Measurements from ENCODE around the gene GABPB2.
A peak's percentile ranks its signal among the peaks of the same experiment; 100 is the strongest.

GABPB2 gene

DNA sequence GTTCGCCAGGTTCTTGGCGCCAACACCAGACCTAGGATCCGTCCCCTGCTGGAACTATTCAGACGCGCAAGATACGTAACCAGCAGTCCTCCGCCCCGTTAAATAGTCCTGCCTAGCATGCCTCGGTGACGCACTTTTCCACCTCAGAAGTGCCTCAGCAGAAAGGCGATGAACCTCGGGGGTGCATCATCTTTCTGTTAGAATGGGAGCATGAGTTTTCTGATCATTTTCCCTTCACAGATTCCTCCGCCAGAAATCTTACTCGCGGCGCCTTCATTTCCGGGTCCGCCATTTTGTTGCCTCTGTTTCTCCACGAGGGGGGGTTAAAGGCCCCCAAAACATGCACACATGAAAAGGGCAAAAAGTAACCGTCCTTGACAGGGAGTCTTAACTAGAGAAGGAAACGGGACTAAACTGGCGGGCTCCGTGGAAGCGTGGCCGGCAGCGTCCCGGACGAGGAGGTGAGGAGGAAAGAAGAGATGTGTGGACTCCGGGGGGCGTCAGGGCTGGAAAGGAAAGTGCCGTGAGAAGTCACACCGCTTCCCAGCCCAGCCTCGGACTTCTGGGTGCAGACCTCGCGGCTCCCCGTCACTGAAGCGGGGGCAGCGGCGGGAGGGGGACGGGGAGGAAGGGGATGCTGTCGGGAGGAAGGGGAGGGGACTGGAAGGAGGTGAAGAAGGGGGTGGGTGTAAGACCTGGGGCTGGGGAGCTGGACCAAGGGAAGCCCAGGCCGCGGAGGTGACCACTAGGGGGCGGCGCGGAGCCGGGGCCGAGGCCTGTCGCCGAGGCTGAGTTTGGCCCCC lies at the start of gene GABPB2:
TSS of gene GABPB2 (plus strand) at position 288 of the 803 bp plus-strand sequence. CDS start 17,429 bp downstream, outside the sequence.
- peak; percentile 87 to 89 for DNase-seq

DNA sequence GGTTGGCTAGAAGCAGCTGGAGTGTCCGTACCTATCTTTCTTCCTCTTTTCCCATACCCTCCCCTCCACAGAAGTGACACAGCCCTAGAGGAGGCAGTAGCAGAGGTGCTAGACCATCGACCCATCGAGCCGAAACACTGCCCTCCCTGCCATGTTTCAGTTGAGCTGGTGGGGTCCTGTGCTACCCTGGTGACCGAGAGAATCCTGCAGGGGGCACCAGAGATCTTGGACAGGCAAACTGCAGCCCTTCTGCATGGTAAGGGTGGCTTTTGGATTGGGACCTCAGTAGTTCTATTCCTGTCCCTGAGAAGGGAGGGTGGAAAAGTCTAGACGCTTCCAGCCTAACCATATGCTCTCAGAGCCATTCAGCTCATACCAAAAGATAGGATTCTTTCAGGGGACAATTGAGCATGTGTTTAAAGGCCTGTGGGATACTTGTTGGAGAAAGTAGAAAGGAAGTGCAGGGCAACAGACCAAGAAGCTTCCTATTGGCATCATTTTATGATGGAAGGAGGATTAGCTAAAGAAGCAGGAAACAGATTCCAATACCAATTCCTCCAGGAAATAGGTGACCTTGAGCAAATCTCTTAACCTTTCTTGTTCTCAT lies 45.9 kb upstream of the GABPB2 start:
- peak; percentile 88 to 90 for DNase-seq

DNA sequence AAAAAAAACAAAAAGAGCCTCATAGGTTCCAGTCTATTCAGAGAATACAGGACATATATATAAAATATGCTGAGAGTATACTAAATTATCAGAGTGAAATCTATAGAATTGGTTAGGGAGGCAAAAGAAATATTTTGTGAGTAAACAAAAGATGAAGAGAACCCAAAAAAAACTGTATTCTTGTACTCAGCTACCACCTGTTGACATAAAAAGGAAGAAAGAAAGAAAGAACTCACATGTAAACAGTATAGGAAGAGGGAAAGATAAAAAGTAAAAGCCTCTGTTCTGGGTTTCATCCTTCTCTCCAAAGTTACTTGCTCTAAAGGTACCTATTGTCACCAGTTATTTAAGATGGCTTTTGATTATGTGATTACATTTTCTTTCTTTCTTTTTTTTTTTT lies 44.1 kb upstream of the GABPB2 start:
- no peak for DNase-seq

DNA sequence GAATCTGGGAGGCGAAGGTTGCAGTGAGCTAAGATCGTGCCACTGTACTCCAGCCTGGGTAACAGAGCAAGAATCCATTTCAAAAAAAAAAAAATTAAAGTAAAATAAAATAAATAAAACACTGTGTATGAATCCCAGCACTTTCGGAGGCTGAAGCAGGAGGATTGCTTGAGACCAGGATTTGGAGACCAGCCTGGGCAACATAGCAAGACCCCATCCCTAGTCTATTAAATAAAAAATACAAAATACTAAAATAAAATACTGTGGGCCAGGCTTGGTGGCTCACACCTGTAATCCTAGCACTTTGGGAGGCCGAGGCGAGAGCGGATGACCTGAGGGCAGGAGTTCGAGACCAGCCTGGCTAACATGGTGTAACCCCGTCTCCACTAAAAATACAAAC lies 38.4 kb upstream of the GABPB2 start:
- DNase-seq: no peak

DNA sequence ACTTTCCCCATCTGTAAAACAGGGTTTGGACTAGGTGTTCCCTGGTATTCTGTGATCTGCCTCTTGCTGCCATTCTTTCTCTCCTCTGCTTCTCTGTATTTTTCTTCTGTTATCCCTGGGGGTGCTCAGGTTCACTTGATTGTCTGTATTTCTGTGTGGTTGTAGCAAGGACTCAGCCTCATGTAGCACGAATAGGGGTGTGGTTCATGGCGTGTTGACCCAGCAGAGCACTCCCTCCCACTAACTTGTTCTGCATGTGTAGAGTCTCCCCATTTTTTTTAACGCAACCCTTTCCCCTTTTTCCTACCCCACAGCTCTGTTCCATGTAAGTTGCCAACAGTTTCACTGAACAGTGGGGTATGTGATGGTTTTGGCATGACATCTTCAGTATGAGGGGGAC lies 35.4 kb upstream of the GABPB2 start:
- DNase-seq: no peak

DNA sequence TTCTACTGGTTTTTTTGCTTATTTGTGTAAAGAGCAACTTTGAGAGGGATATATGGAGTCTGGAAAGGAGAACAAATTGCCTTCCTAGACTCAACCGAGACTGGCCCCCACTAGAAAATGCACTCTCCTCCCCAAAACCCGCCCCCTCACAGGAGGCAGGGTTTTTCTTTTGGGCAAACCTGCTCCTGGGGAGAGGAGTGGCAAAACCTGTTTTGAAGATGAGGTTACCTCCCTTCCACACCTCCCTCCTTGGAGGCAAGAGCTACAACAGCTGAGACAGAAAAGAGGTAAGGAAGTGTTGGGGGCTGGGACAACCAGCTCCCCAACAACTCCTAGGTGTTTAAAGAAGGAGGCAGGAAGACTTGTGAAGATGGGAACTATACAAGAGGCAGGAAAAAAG lies 34.2 kb upstream of the GABPB2 start, which contains the start of gene BNIPL:
TSS of gene BNIPL (plus strand) at position 231 of the 400 bp plus-strand sequence. CDS start at position 371, 140 bp downstream.
- DNase-seq: no peak

DNA sequence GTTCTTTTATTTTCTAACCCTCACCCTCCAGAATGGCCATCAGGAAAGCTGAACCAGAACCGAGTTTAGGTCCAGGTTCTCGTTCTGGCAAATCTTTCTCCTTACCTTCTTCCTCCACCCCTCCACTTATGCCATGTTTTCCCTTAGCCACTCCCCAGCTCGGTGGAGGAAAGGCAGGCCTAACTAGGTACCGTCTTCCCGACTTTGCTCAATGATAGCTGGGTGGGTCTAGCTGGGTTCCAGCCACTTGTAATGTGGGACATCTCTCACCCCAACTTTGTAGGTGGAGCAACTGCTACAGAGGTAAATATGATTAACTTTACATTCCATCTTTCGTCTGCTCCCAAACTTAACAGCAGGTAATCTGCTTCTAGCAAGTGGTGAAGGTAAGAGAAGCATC lies 33.5 kb upstream of the GABPB2 start:
- DNase-seq: no peak

DNA sequence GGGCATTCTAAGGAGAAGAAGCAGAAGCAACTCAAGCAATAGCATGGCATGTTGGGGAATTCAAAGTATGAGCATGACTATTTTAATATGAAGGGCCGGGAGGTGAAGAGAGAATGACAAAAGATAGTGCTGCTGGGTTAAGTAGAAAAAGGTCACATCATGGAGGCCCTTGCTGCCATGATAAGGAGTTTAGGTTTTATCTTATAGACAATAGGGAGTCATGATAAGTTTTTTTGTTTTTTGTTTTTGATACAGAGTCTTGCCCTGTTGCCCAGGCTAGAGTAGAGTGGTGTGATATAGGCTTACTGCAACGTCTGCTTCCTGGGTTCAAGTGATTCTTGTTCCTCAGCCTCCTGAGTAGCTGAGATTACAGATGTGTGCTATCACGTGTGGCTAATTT lies 31.0 kb upstream of the GABPB2 start:
- DNase-seq: no peak

DNA sequence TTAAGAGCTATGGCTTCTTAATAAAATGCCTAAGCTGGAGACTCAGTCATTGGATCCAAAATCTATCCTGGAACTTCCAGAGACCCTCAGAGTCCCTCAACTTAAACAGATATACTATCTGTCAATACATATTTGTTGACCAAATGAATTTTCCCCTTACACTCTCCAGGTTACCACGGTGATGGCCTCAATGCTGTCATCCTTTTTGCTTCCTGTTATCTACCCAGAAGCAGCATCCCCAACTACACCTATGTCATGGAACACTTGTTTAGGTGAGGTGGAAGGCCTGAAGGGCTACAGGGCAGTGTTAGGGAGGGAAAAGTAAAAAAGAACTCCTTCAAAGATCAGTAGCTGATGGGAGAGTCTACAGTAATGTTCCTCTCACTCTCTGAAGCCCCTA lies 27.4 kb upstream of the GABPB2 start:
- peak in 1 of 2 donors; percentile 33 for DNase-seq

DNA sequence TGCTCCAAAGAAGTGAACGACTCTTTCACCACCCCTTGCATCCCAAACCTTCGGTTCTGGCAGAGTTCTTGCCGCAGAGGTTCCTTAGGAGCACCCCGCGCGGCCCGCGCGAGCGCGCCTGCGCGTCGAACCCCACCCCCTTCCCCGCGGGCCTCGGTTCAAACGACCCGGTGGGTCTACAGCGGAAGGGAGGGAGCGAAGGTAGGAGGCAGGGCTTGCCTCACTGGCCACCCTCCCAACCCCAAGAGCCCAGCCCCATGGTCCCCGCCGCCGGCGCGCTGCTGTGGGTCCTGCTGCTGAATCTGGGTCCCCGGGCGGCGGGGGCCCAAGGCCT lies 23.0 kb upstream of the GABPB2 start, which contains the start of gene C1orf56:
TSS of gene C1orf56 (plus strand) at position 161 of the 334 bp plus-strand sequence. CDS start at position 258, 97 bp downstream.
- peak; percentile 61 to 66 for DNase-seq

DNA sequence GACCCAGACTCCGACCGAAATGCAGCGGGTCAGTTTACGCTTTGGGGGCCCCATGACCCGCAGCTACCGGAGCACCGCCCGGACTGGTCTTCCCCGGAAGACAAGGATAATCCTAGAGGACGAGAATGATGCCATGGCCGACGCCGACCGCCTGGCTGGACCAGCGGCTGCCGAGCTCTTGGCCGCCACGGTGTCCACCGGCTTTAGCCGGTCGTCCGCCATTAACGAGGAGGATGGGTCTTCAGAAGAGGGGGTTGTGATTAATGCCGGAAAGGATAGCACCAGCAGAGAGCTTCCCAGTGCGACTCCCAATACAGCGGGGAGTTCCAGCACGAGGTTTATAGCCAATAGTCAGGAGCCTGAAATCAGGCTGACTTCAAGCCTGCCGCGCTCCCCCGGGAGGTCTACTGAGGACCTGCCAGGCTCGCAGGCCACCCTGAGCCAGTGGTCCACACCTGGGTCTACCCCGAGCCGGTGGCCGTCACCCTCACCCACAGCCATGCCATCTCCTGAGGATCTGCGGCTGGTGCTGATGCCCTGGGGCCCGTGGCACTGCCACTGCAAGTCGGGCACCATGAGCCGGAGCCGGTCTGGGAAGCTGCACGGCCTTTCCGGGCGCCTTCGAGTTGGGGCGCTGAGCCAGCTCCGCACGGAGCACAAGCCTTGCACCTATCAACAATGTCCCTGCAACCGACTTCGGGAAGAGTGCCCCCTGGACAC lies 22.5 kb upstream of the GABPB2 start:
- DNase-seq: peak; percentile 68 to 70

DNA sequence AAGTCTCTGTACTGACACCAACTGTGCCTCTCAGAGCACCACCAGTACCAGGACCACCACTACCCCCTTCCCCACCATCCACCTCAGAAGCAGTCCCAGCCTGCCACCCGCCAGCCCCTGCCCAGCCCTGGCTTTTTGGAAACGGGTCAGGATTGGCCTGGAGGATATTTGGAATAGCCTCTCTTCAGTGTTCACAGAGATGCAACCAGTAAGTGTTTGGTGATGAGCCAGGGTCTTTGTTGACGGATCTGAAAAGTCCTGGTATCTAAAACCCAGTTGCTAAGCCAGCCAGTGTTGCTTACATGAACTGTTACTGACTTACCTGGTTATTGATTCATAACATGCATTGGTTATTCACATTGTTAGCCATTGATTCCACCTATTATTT lies 21.9 kb upstream of the GABPB2 start:
- DNase-seq: no peak

DNA sequence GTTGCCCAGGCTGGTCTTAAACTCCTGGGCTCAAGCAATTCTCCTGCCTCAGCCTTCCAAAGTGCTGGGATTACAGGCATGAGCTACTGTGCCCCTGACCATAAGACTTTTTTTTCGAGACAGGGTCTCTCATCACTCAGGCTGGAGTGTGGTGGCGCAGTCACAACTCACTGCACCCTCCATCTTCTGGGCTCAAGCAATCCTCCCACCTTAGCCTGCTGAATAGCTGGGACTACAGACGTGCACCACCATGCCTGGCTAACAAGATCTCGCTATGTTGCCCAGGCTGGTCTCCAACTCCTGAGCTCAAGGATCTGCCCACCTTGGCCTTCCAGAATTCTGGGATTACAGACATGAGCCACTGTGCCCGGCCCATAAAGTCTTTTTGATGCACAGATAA lies 21.1 kb upstream of the GABPB2 start:
- peak in 1 of 2 donors; percentile 28 for DNase-seq

DNA sequence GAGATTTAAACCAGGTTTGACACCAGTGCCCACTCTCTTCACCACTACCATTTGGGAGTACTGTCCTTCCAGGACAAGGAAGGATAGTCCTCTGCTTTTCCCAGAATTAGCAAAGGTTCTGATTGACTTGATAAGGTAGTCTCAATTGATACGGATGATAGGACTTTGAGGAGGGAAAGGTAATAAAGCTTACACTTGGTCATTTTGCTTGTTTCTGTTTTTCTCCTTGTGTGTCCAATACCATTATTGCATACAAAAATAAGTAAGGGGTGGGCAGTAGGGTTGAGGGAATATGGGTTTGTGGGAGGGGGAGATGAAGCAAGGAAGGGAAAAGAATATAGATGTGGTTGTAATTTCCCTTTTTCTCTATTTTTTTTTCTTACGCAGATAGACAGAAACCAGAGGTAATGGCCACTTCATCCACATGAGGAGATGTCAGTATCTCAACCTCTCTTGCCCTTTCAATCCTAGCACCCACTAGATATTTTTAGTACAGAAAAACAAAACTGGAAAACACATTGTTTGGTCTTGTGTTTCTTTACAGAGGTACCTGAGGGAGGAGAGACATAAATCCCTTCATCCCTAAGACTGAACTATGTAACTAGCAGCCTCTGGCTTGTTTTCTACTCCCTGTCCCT lies 20.4 kb upstream of the GABPB2 start:
- DNase-seq: no peak

DNA sequence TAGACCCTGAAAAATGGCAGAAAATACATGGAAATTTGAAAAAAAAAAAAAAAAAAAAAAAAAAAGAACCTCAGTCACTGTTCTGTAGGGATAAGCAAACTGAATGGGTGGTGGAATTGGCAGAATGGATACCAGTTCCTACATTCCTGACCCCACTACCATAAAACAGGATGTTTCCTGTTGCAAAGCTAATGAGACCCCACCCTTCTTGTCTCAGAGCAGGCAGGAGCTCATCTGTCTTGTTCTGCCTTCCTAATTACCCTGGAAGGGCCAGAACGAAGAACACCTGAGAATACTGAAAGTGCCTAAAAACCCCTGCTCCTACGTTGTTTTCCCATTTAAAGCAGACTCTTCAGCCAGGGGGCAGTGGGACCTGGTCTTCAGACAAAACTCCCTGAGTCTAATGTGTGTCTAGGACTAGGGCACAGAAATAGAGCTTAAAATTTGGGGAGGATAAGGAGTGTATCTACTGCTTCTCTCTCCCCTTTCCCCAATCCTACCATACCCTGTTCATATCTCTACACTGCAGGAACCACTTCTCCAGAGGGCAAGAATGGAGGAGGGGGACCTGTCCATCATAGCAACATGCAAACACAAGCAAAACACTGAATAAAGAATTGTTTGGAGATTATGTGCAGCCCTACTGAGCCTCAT lies 19.1 kb upstream of the GABPB2 start:
- no peak for DNase-seq

DNA sequence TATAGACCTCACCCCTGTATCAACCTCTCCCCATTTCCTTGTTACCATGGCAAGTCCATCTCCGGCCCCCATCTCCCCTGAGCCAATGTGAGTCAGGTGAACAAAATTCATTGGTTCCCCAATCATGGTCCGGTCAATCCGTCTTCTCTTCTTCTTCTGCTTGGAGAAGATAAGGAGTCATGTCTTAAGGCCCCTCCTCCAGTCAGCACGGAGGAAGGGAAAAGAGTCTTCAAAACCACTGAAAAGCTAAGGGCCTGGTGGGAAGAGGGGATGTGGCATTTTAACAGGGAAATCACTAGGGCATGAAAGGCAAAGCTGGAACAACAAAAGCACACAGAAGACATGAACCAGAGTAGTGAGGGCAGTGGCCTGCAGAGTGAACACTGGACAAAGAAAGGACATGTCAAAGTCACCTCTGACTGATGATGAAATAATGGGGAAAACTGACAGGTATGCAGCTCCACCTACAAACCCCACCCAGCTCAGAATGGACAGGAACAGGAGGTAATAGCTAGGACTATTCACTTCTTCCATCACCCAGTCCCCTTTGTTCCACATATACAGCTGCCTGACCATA lies 15.5 kb upstream of the GABPB2 start:
- DNase-seq: no peak

DNA sequence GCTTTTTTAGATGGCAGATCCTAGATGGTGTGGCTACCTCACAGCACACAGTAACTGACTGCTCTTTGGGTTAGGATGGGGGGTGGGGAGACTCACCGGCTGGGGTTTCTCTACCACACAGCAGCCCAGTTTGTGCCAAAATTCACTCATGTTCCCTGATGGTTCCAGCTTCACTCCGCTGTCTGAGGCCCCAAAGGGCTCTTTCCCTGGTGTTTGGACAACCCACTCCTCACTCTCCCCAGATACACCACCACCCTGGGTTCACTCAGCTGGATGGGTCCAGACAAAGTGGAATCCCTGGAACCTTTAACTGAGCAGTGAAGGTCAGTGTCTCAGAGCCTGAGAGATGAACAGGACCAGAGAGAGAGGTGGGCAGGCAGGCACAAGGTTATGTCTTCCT lies 15.0 kb upstream of the GABPB2 start:
- DNase-seq: peak in 1 of 2 donors; percentile 27

DNA sequence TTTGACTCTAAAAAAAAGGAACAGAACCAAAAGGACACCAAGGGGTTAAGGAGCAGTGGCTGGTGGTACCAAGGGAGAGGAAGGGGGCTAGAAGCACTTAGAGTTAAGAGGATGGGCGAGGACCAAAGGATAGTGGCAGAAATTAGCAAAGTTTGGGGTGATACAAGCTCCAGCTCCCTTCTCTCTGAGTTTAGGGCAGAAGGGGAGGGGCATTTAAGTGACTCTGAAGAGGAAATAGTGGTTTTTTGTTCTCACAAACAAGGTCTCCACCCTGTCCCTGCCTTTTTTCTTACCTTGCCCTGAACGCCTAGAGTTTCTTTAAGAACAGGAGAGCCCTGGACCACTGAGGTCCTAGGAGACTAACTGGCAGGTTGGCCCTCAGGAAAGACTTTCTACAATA lies 14.4 kb upstream of the GABPB2 start:
- DNase-seq: peak; percentile 47 to 78

DNA sequence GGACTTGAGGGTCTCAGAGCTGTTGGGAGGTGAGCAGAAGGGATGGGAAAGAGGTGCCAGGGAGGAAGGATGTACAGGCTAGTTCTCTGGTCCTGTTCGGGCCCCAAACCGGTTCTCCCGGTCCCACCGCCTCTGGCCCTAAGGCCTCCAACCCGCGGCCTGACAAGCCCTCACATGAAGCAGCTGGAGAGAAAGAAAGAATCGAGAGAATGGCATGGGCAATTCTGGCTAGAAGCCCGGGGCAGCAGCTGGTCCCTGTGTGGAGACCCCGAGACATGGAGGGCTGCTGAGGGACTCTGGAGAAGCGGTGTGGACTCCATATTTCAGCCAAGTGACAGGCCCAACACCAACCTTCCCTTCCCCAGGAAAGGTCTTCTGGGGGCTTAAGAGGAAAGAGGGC lies 11.9 kb upstream of the GABPB2 start:
- DNase-seq: no peak

DNA sequence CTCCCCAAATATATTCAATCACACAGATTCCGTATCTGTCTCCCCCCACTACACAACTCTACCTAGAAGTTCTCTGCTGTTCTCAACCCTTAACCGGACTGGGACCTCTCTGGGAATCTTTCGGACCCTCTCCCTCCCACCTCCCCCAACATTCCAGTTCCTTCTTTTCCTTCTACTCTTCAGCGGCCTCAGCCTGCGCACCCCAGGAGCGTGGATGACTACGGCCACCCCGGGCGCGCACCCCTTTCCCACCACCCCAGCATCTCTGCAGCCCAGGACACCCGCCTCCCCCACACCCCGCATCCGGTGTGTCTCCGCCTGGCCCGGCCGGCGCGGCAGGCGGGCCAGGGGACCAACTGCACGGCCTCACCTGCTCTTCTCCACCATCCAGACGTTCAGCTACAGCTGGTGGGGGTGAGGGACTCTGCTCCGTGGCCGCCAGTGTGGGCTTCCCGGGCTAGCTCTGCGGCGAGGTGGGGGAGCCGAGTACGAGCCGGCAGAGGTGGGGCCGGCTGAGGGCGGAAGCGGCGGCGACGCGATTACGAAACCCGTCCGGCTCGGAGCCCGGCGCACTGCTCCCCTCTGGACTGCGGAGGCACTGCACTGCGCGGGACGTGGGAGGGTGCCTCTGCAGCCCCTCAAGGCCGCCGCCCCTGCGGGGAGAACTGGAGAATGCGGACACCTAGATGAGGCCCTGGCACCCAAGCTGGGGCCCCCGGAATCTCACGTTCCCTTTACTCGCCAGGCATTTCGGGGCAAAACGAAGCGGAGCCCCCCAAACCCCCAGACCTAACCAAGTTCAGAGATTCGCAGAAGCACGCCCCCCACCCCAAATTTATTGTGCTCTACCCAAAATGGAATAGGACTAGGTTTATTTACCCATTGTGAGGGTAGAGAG lies 11.2 kb upstream of the GABPB2 start, which contains the start of gene CDC42SE1:
TSS of gene CDC42SE1 (minus strand) at position 514 of the 898 bp plus-strand sequence. CDS start 3,892 bp downstream, outside the sequence.
- DNase-seq: peak; percentile 87 to 88
